ENCODE measurements around the gene GRIN2A. TPM values are rescaled to one million over a fixed set of nuclear protein-coding genes. Genes with fewer than 3 reads are reported as not detected.

The GRIN2A gene
- total and polyA plus RNA-seq, 4 donors = 0.13 to 3.3 (median 1.1) TPM

- no peak for DNase-seq
Observed at GRCh38 chr16:9824200-9825068, 357.8 kb downstream of the GRIN2A start.

GRCh38 chr16:9823510-9823909 is 358.7 kb downstream of the GRIN2A start:
- no peaks in the 10 kb centered on the region for H3K9me3 ChIP-seq (ENCODE audit: control insufficient read depth, low read length)
- ATAC-seq (ENCODE audit: low FRiP score) (peak; percentile 73), DNase-seq (no peak)
- no peaks in the 10 kb centered on the region for H3K27me3 ChIP-seq (ENCODE audit: control insufficient read depth in 1 of 2, insufficient read depth in 2 of 2, low read length in 1 of 2)
- peaks cover 0 to 2% of the 10 kb centered on the region in 2 donors for H3K36me3 ChIP-seq (ENCODE audit: control insufficient read depth in 1 of 2, insufficient read depth in 2 of 2, low read length in 1 of 2)
- no peak overlapping the region for H3K27ac ChIP-seq (ENCODE audit: low read depth in 1 of 2, low read length in 2 of 2)
- intact Hi-C loops (cut with DNase I) = no loop called here
- no peak overlapping the region for H3K4me3 ChIP-seq (ENCODE audit: low read length in 2 of 2)
- WGBS, 2 donors = 13 to 14% methylated on average over 3 of the region's 3 CpGs
- no peaks in the 10 kb centered on the region for H3K4me1 ChIP-seq (ENCODE audit: control insufficient read depth in 1 of 2, insufficient read depth in 2 of 2, low read length in 2 of 2)

More at GRCh38 chr16:9824200-9825068, 357.8 kb downstream of the GRIN2A start:
- no peaks in the 10 kb centered on the region for H3K27me3 ChIP-seq (ENCODE audit: control insufficient read depth in 1 of 2, insufficient read depth in 2 of 2, low read length in 1 of 2)
- H3K36me3 ChIP-seq (ENCODE audit: control insufficient read depth in 1 of 2, insufficient read depth in 2 of 2, low read length in 1 of 2) = peaks cover 0 to 2% of the 10 kb centered on the region in 2 donors
- H3K4me3 ChIP-seq (ENCODE audit: low read length in 2 of 2) = no peak overlapping the region
- H3K27ac ChIP-seq (ENCODE audit: low read depth in 1 of 2, low read length in 2 of 2) = no peak overlapping the region
- H3K4me1 ChIP-seq (ENCODE audit: control insufficient read depth in 1 of 2, insufficient read depth in 2 of 2, low read length in 2 of 2) = no peaks in the 10 kb centered on the region
- ATAC-seq (ENCODE audit: low FRiP score) = peak; percentile 26
- intact Hi-C loops (cut with DNase I) = no loop called here
- H3K9me3 ChIP-seq (ENCODE audit: control insufficient read depth, low read length) = no peaks in the 10 kb centered on the region
- 67 to 82% methylated on average over 12 of the region's 12 CpGs for WGBS, 2 donors

GRCh38 chr16:9821970-9822369 is 360.3 kb downstream of the GRIN2A start:
- Histone ChIP-seq H3K27me3 (ENCODE audit: control insufficient read depth in 1 of 2, insufficient read depth in 2 of 2, low read length in 1 of 2) (no peaks in the 10 kb centered on the region), H3K4me1 (ENCODE audit: control insufficient read depth in 1 of 2, insufficient read depth in 2 of 2, low read length in 2 of 2) (no peaks in the 10 kb centered on the region), H3K4me3 (ENCODE audit: low read length in 2 of 2) (no peak overlapping the region), H3K36me3 (ENCODE audit: control insufficient read depth in 1 of 2, insufficient read depth in 2 of 2, low read length in 1 of 2) (peaks cover 0 to 2% of the 10 kb centered on the region in 2 donors), H3K9me3 (ENCODE audit: control insufficient read depth, low read length) (no peaks in the 10 kb centered on the region), H3K27ac (ENCODE audit: low read depth in 1 of 2, low read length in 2 of 2) (no peak overlapping the region)
- DNase-seq = no peak
- intact Hi-C loops (cut with DNase I) = no loop called here
- no peak for ATAC-seq (ENCODE audit: low FRiP score)
- WGBS, 2 donors = 68 to 82% methylated on average over 7 of the region's 7 CpGs

GRCh38 chr16:9821331-9821730 is 360.9 kb downstream of the GRIN2A start:
- no peak for ATAC-seq (ENCODE audit: low FRiP score)
- Histone ChIP-seq H3K36me3 (ENCODE audit: control insufficient read depth in 1 of 2, insufficient read depth in 2 of 2, low read length in 1 of 2) (peaks cover 0 to 2% of the 10 kb centered on the region in 2 donors), H3K4me3 (ENCODE audit: low read length in 2 of 2) (no peak overlapping the region), H3K4me1 (ENCODE audit: control insufficient read depth in 1 of 2, insufficient read depth in 2 of 2, low read length in 2 of 2) (no peaks in the 10 kb centered on the region), H3K27ac (ENCODE audit: low read depth in 1 of 2, low read length in 2 of 2) (no peak overlapping the region), H3K9me3 (ENCODE audit: control insufficient read depth, low read length) (no peaks in the 10 kb centered on the region), H3K27me3 (ENCODE audit: control insufficient read depth in 1 of 2, insufficient read depth in 2 of 2, low read length in 1 of 2) (no peaks in the 10 kb centered on the region)
- intact Hi-C loops (cut with DNase I) = no loop called here
- DNase-seq = no peak
- WGBS, 2 donors = 74 to 86% methylated on average over 3 of the region's 3 CpGs

- WGBS, 2 donors = 42 to 60% methylated on average over 8 of the region's 8 CpGs
- H3K9me3 ChIP-seq (ENCODE audit: control insufficient read depth, low read length) = no peaks in the 10 kb centered on the region
- H3K4me1 ChIP-seq (ENCODE audit: control insufficient read depth in 1 of 2, insufficient read depth in 2 of 2, low read length in 2 of 2) = no peaks in the 10 kb centered on the region
- ATAC-seq (ENCODE audit: low FRiP score) (no peak), DNase-seq (no peak)
- H3K27ac ChIP-seq (ENCODE audit: low read depth in 1 of 2, low read length in 2 of 2) = no peak overlapping the region
- no peaks in the 10 kb centered on the region for H3K27me3 ChIP-seq (ENCODE audit: control insufficient read depth in 1 of 2, insufficient read depth in 2 of 2, low read length in 1 of 2)
- no peaks in the 10 kb centered on the region for H3K36me3 ChIP-seq (ENCODE audit: control insufficient read depth in 1 of 2, insufficient read depth in 2 of 2, low read length in 1 of 2)
- no peak overlapping the region for H3K4me3 ChIP-seq (ENCODE audit: low read length in 2 of 2)
- intact Hi-C loops (cut with DNase I) = no loop called here
Observed at GRCh38 chr16:9820476-9821246, 361.6 kb downstream of the GRIN2A start.

GRCh38 chr16:9818702-9819101 is 363.5 kb downstream of the GRIN2A start:
- Histone ChIP-seq H3K36me3 (ENCODE audit: control insufficient read depth in 1 of 2, insufficient read depth in 2 of 2, low read length in 1 of 2) (no peaks in the 10 kb centered on the region), H3K4me3 (ENCODE audit: low read length in 2 of 2) (no peak overlapping the region), H3K27ac (ENCODE audit: low read depth in 1 of 2, low read length in 2 of 2) (no peak overlapping the region), H3K9me3 (ENCODE audit: control insufficient read depth, low read length) (no peaks in the 10 kb centered on the region), H3K4me1 (ENCODE audit: control insufficient read depth in 1 of 2, insufficient read depth in 2 of 2, low read length in 2 of 2) (no peaks in the 10 kb centered on the region), H3K27me3 (ENCODE audit: control insufficient read depth in 1 of 2, insufficient read depth in 2 of 2, low read length in 1 of 2) (no peaks in the 10 kb centered on the region)
- 94 to 99% methylated on average over 1 of the region's 1 CpG for WGBS, 2 donors
- intact Hi-C loops (cut with DNase I) = no loop called here
- no peak for ATAC-seq (ENCODE audit: low FRiP score)
- no peak for DNase-seq

- no peak overlapping the region for H3K4me3 ChIP-seq (ENCODE audit: low read length in 2 of 2)
- ATAC-seq (ENCODE audit: low FRiP score) = no peak
- intact Hi-C loops (cut with DNase I) = no loop called here
- H3K9me3 ChIP-seq (ENCODE audit: control insufficient read depth, low read length) = no peaks in the 10 kb centered on the region
- H3K27ac ChIP-seq (ENCODE audit: low read depth in 1 of 2, low read length in 2 of 2) = no peak overlapping the region
- DNase-seq = no peak
- H3K36me3 ChIP-seq (ENCODE audit: control insufficient read depth in 1 of 2, insufficient read depth in 2 of 2, low read length in 1 of 2) = no peaks in the 10 kb centered on the region
- 53 to 56% methylated on average over 4 of the region's 4 CpGs for WGBS, 2 donors
- peaks cover 0 to 2% of the 10 kb centered on the region in 2 donors for H3K27me3 ChIP-seq (ENCODE audit: control insufficient read depth in 1 of 2, insufficient read depth in 2 of 2, low read length in 1 of 2)
- H3K4me1 ChIP-seq (ENCODE audit: control insufficient read depth in 1 of 2, insufficient read depth in 2 of 2, low read length in 2 of 2) = no peaks in the 10 kb centered on the region
Observed at GRCh38 chr16:9817586-9817985, 364.6 kb downstream of the GRIN2A start.

- H3K27ac ChIP-seq (ENCODE audit: low read depth in 1 of 2, low read length in 2 of 2) = no peak overlapping the region
- no peaks in the 10 kb centered on the region for H3K36me3 ChIP-seq (ENCODE audit: control insufficient read depth in 1 of 2, insufficient read depth in 2 of 2, low read length in 1 of 2)
- 64 to 83% methylated on average over 2 of the region's 2 CpGs for WGBS, 2 donors
- intact Hi-C loops (cut with DNase I) = no loop called here
- ATAC-seq (ENCODE audit: low FRiP score) (no peak), DNase-seq (no peak)
- H3K4me3 ChIP-seq (ENCODE audit: low read length in 2 of 2) = no peak overlapping the region
- H3K4me1 ChIP-seq (ENCODE audit: control insufficient read depth in 1 of 2, insufficient read depth in 2 of 2, low read length in 2 of 2) = no peaks in the 10 kb centered on the region
- H3K9me3 ChIP-seq (ENCODE audit: control insufficient read depth, low read length) = no peaks in the 10 kb centered on the region
- peaks cover 0 to 2% of the 10 kb centered on the region in 2 donors for H3K27me3 ChIP-seq (ENCODE audit: control insufficient read depth in 1 of 2, insufficient read depth in 2 of 2, low read length in 1 of 2)
Observed at GRCh38 chr16:9816644-9817043, 365.6 kb downstream of the GRIN2A start.

Data from aorta (tissue), 5 donors.